Ecto neural progenitor cell (in vitro differentiated cells): Measurements from ENCODE around the gene LRRC75B.
"Not testable (repeated sequence)": the region's sequence is repeated elsewhere in the genome, so short reads cannot be mapped to it uniquely, and the experiment has no call there.

ENCODE experiments used
- DNase-seq: peaks from one replicate; pipeline ENCODE4 v3.0.0-alpha.2; 2018; ENCODE audit warnings: low spot score

LRRC75B gene, protein sequence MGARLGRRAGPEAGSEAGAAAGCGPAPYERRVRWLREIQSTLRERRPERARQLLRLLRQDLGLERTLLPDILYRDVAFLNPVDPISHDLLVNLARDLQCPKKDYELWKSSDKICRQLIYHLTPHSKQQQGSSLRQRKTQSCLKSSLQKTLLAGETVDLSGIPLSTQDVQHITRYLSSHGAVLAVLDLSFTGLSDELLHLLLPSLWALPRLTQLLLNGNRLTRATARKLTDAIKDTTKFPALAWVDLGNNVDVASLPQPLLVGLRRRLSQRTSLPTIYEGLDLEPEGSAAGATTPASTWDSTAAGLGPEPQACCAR

DNA sequence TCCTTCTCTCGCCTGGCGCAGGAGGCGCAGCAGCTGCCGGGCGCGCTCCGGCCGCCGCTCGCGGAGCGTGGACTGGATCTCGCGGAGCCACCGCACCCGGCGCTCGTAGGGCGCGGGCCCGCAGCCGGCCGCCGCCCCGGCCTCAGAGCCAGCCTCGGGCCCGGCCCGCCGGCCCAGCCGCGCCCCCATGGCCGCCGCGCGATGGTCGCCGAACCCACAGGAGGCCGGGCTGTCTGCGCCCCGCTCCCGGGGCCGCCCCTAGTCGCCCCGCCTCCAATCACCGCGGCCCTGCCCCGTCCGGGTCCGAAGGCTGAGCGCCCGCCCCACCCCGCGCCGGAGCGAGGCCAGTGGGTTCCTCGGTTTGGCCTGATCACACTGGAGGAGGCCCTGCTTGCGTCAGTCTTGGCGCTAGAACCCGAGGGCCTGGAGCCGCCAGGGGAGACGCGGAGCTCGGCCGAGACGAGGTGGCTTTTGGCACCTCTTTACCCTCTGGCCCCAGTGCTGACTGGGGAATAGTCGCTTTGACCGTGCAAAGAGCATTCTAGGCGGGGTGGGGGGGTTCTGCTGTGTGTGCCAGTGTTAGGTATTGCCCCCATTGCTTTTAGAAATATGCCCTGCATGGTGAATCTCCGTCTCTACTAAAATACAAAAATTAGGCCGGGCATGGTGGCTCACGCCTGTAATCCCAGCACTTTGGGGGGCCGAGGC is at the start of gene LRRC75B:
Gene LRRC75B (minus strand): TSS at position 223 of the 708 bp plus-strand sequence. CDS start 34 bp downstream, at position 189.
- peak; percentile 90 for DNase-seq

GRCh38 chr22:24642307-24642706 is 49.4 kb upstream of the LRRC75B start:
- DNase-seq, result not testable (repeated sequence)

DNA sequence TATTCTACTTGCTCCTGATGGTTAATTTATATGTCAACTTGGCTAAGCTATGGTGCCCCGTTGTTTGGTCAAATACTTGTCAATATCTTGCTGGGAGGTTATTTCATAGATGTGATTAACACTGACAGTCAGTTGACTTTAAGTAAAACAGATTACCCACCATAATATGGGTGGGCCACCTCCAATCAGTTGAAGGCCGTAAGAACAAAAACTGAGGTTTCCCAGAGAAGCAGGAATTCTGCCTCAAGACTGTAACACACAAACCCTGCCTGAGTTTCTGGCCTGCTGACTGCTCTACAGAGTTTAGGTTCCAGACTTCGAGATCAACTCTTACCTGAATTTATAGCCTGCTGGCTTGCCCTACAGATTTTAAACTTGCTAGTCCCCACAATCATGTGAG is 43.6 kb upstream of the LRRC75B start:
- DNase-seq, result not testable (repeated sequence)

DNA sequence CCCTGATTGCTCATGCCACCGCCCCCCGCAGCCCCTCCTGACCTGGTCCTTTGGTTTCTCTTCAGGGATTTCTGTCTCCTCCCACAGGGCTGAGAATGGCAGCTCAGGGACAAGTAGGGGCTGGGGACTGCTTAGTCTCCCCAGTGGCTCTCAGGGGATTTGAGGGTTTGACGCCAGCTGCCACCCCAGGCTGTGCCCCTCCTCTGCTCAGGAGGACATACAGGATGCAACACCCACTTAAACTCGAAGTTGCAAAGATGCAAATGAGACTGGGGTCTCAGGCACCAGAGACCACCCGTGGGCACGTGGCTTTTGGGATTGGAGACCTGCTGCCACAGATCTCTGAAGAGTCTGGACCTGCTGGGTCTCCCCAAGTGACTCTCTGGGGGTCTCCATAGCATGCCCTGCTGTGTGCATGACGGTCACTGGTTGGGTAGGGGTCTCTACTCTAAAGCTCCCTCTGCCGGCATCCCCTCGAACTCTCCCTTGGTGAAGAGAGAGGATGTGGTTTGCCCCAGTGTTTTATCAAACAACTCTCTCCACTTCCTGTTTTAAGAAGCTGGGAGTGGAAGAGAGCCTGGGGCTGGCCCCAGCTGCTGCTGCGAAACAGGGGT is 42.0 kb upstream of the LRRC75B start:
- DNase-seq, result not testable (repeated sequence)

GRCh38 chr22:24633231-24634023 is 40.6 kb upstream of the LRRC75B start:
- DNase-seq, result not testable (repeated sequence)

DNA sequence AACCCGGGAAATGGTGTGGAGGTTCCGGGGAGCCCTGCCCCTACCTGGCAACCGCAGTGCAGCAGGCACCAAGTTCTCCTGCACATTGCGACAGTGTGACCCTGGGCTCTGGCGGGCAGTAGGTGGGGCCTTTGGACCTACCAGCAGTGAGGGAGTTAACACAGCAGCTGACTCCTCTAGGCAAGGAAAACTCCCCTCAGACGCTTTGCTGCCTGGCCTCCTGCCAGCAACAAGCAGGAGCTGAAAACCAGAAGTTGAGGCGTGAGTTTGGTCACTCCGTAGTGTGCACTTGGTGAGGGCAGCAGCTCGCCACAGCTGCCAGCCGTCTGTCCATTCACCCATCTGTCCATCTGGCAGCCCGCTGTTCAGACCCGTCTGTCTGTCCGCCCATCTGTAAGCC is 39.8 kb upstream of the LRRC75B start:
- DNase-seq, result not testable (repeated sequence)

GRCh38 chr22:24631430-24632122 is 38.7 kb upstream of the LRRC75B start:
- not testable (repeated sequence) for DNase-seq

DNA sequence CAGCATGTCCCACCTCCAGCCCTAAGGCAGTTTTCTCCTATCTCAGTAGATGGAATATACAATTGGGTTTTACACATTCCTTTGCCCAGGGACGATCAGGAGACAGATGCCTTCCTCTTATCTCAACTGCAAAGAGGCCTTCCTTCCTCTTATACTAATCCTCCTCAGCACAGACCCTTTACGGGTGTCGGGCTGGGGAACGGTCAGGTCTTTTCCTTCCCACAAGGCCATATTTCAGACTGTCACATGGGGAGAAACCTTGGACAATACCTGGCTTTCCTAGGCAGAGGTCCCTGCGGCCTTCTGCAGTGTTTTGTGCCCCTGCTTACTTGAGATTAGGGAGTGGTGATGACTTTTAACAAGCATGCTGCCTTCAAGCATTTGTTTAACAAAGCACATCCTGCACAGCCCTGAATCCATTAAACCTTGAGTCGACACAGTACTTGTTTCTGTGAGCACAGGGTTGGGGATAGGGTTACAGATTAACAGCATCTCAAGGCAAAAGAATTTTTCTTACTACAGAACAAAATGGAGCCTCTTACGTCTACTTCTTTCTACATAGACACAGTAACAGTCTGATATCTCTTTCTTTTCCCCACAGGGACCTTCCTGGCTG is 38.0 kb upstream of the LRRC75B start:
- not testable (repeated sequence) for DNase-seq

DNA sequence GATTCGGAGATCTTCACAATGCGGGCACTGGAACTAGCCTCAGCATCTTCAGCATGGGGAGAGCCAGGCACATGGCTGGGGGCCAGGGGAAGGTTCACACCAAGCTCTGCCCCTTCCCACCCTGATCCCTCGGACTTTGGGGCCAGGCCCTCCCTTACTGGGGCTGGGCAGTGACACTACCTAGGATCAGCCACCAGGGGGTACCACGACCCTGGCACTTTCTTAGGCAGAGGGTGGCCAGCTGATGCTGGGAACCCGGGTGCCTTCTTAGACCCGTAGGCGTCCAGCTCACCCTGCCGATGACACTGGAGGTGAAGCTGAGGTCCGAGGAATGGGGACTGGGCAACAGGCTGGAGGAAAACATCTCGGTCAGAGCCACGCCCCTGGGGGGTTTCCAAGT is 36.2 kb upstream of the LRRC75B start:
- DNase-seq, result not testable (repeated sequence)

- not testable (repeated sequence) for DNase-seq
Observed at GRCh38 chr22:24627911-24628310, 35.0 kb upstream of the LRRC75B start.

DNA sequence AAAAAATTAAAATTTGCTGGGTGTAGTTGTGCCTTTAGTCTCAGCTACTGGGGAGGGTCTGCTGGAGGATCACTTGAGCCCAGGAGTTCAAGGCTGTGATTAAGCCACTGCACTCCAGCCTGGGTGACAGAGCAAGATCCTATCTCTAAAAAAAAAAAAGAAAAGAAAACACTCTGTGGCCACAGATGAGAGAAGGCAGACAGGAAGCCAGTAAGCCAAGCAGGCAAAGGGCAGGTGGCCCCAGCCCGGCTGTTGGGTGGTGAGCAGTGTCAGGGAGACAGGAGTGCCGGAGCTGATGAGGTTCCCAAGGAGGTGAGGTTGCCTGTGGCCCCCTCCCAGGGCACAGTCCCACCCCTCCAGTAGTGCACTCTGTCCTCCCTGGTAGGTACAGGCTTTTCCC is 29.7 kb upstream of the LRRC75B start:
- not testable (repeated sequence) for DNase-seq

DNA sequence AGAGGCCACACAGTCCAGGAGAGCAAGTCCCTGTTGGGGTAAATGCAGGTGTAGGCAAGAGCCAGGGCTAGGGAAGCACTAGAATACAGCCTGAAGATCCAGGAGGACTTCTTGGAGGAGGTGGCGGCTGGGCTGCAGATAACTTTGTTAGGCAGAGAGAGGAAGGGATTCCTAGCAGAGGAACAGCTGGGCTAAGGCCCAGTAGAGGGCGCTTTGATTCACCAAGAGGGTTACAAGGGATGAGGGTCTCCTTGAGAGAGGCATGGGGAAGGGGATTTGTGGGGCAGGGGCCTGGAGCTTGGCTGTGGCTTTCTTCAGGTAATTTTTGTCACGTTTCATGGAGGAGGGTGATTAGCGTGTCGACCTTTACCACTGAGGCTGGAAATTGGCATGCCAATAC is 28.4 kb upstream of the LRRC75B start:
- not testable (repeated sequence) for DNase-seq

DNA sequence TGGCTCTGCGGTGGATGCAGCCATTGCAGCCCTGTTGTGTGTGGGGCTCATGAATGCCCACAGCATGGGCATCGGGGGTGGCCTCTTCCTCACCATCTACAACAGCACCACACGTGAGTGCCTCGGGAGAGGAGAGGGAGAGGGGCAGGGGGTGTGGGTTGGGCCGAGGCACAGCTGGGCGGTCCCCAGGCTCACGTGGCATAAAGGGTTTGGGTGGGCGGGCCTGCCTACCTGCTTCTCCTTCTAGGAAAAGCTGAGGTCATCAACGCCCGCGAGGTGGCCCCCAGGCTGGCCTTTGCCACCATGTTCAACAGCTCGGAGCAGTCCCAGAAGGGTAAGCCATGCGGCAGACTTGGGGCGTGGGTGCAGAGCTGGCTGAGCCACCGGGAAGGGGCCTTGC is 21.9 kb upstream of the LRRC75B start:
- DNase-seq, result not testable (repeated sequence)

DNA sequence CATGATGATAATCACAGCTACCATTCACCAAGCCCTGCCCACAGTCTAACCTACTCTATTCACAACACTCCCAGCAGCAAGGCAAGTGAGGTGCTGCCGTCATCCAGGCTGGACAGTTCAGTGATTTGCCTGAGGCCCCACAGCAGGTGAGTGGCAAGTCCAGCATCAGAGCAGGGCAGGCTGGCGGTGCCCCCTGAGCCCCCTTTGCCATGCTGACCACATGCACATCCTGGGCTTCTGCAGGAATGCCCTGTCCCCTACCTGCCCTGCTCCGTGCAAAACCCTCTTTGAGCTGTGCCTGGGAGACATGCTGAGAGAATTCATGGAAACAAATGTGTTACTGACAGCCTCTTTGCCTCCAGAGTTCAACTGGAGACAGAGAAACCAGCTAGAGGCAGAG is 17.0 kb upstream of the LRRC75B start:
- DNase-seq, result not testable (repeated sequence)

GRCh38 chr22:24608327-24608726 is 15.5 kb upstream of the LRRC75B start:
- DNase-seq, result not testable (repeated sequence)

DNA sequence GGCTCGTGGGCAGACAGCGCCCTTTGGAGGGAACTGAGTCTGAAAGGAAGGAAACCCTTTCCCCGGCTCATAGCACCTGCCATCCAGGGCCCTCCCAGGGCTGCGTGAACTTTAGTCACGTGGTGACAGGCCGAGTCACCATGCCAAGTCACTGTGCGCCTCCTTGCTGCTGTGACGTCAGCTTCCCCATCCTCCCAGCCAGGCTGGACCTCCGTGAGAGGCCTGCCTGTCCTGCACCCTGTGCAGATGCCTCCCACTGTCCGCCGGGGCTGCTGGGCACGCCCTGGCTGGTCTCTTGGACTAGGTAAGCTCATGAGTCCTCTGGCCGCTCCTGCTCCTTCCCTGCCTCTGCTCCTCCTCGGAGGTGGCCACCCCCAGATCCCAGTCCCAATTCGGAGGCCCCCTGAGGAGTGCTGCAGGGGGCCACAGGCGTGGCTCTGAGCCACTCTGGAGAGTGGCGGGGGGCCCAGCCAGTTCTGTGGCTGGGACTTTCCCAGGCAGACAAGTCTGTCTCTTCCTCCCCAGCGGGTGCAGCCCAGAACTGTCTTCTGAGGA is 14.6 kb upstream of the LRRC75B start:
- peak; percentile 45 for DNase-seq

DNA sequence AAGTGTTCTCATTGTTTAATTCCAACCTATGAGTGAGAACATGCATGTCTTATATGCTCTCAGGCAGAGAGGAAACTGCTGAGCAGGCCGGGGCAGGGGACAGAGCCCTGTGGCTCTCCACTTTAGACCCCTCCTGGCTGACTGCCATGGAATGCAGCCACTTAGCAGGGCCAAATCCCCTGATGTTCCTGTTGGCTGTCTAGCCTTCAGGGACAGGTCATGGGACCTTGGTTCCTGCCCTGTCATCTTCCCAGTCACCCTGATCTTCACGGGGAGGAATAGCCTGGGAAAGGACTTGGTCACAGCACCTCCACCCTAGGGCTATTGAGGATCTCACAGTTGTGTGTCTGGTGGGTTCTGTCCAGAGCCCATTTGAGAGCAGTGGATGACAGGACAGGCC is 13.5 kb upstream of the LRRC75B start:
- DNase-seq, result not testable (repeated sequence)

- DNase-seq, result peak; percentile 62
Observed at GRCh38 chr22:24603770-24604629, 11.1 kb upstream of the LRRC75B start.
